ENCODE results near the gene KCNK6.

Gene KCNK6

GRCh38 chr19:38277969-38278680, 41.5 kb upstream of the KCNK6 start:
- no peak for TF ChIP-seq CTCF (IDR thresholded peaks at IDR 0.05; ENCODE audit: extremely low read depth, missing control alignments)
- no peak for DNase-seq (ENCODE audit: low spot score)

- DNase-seq (ENCODE audit: low spot score), result no peak
- no peak for TF ChIP-seq CTCF (IDR thresholded peaks at IDR 0.05; ENCODE audit: extremely low read depth, missing control alignments)
Measured at GRCh38 chr19:38278751-38279150, 40.9 kb upstream of the KCNK6 start.

- no peak for DNase-seq (ENCODE audit: low spot score)
- no peak for TF ChIP-seq CTCF (IDR thresholded peaks at IDR 0.05; ENCODE audit: extremely low read depth, missing control alignments)
Measured at GRCh38 chr19:38280030-38280921, 39.4 kb upstream of the KCNK6 start.

GRCh38 chr19:38281811-38282566, 37.7 kb upstream of the KCNK6 start:
- TF ChIP-seq CTCF (IDR thresholded peaks at IDR 0.05; ENCODE audit: extremely low read depth, missing control alignments), result no peak

GRCh38 chr19:38283271-38283670, 36.4 kb upstream of the KCNK6 start:
- TF ChIP-seq CTCF (IDR thresholded peaks at IDR 0.05; ENCODE audit: extremely low read depth, missing control alignments), result no peak

More at GRCh38 chr19:38281811-38282566, 37.7 kb upstream of the KCNK6 start:
- DNase-seq (ENCODE audit: low spot score), result no peak

GRCh38 chr19:38284422-38284821, 35.2 kb upstream of the KCNK6 start:
- peak; percentile 62 for DNase-seq (ENCODE audit: low spot score)
- no peak for TF ChIP-seq CTCF (IDR thresholded peaks at IDR 0.05; ENCODE audit: extremely low read depth, missing control alignments)

More at GRCh38 chr19:38283271-38283670, 36.4 kb upstream of the KCNK6 start:
- DNase-seq (ENCODE audit: low spot score), result no peak

All from GM20000 (cell line).